C4-2B (cell line): ENCODE measurements around the gene WDR87.

Experiments used
- CTCF ChIP-seq: fragments of 450-650 bp; conservative IDR thresholded peaks from 2 replicates; pipeline ENCODE4 v1.5.1; 2017; ENCODE audit warnings: mild to moderate bottlenecking
- ZFX ChIP-seq: fragments of 450-650 bp; IDR thresholded peaks from 2 replicates; pipeline ENCODE4 v1.6.1; 2017

GRCh38 chr19:37869766-37870340 is 36.5 kb downstream of the WDR87 start:
- no peak for TF ChIP-seq CTCF
- TF ChIP-seq ZFX = no peak
